WERI-Rb-1 (cell line): Measurements from ENCODE around the gene MYO1C.
A peak's percentile ranks its signal among the peaks of the same experiment; 100 is the strongest.

Experiments
- DNase-seq: peaks from one replicate; pipeline ENCODE4 v3.0.0-alpha.2; 2020
- H3K27ac ChIP-seq: fragments of 250-450 bp; sonication (Bioruptor Pico); 2 replicates; pipeline ENCODE4 v1.5.1; 2020; ENCODE audit warnings: mild to moderate bottlenecking, moderate library complexity
- H3K27me3 ChIP-seq: fragments of 250-450 bp; sonication (Bioruptor Pico); 2 replicates; pipeline ENCODE4 v1.5.1; 2021; ENCODE audit warnings: mild to moderate bottlenecking, low read depth, moderate library complexity; ENCODE audit not compliant: insufficient read depth, severe bottlenecking
- H3K36me3 ChIP-seq: fragments of 250-450 bp; sonication (Bioruptor Pico); 2 replicates; pipeline ENCODE4 v1.5.1; 2020; ENCODE audit warnings: mild to moderate bottlenecking, moderate library complexity
- H3K4me3 ChIP-seq: 2 replicates; pipeline ENCODE4 v1.5.1; 2011; ENCODE audit warnings: low read depth, mild to moderate bottlenecking, control low read depth, low read length
- H3K9me3 ChIP-seq: fragments of 250-450 bp; sonication (Bioruptor Pico); 2 replicates; pipeline ENCODE4 v1.5.1; 2021; ENCODE audit warnings: mild to moderate bottlenecking, moderate library complexity; ENCODE audit not compliant: severe bottlenecking
- CTCF ChIP-seq: IDR thresholded peaks from 2 replicates; pipeline ENCODE4 v1.5.1; 2011; ENCODE audit warnings: low read depth, mild to moderate bottlenecking, control low read depth, inconsistent platforms, low read length

Gene MYO1C

GRCh38 chr17:1488826-1489270, 3.6 kb downstream of the MYO1C start:
- H3K27me3 ChIP-seq = no peaks in the 10 kb centered on the region
- no peaks in the 10 kb centered on the region; the same call in 1 of the 2 replicates for H3K36me3 ChIP-seq
- H3K4me3 ChIP-seq = no peak overlapping the region
- no peak for DNase-seq
- H3K27ac ChIP-seq = no peak overlapping the region
- H3K9me3 ChIP-seq = peaks cover 3% of the 10 kb centered on the region
- TF ChIP-seq CTCF = no peak

GRCh38 chr17:1487939-1488825, 4.3 kb downstream of the MYO1C start:
- Histone ChIP-seq H3K27ac (no peak overlapping the region), H3K4me3 (no peak overlapping the region), H3K9me3 (peaks cover 3% of the 10 kb centered on the region), H3K27me3 (no peaks in the 10 kb centered on the region), H3K36me3 (peaks cover 4% of the 10 kb centered on the region; the same call in 1 of the 2 replicates)
- DNase-seq = no peak
- TF ChIP-seq CTCF = no peak

GRCh38 chr17:1486802-1487695, 5.4 kb downstream of the MYO1C start:
- DNase-seq = no peak
- H3K27ac ChIP-seq = no peak overlapping the region
- peaks cover 3% of the 10 kb centered on the region for H3K9me3 ChIP-seq
- peaks cover 11% of the 10 kb centered on the region for H3K36me3 ChIP-seq
- no peak overlapping the region for H3K4me3 ChIP-seq
- no peak for TF ChIP-seq CTCF
- no peaks in the 10 kb centered on the region for H3K27me3 ChIP-seq

GRCh38 chr17:1485423-1486376, 6.8 kb downstream of the MYO1C start:
- TF ChIP-seq CTCF = no peak
- Histone ChIP-seq H3K36me3 (peaks cover 15% of the 10 kb centered on the region), H3K4me3 (peak overlapping the region; percentile 69), H3K27me3 (no peaks in the 10 kb centered on the region), H3K27ac (peak overlapping the region; percentile 73), H3K9me3 (peaks cover 3% of the 10 kb centered on the region)
- peak; percentile 53 for DNase-seq
